ENCODE data around the gene SLC29A1. TPM values are rescaled to one million over a fixed set of nuclear protein-coding genes. Genes with fewer than 3 reads are reported as not detected.

The SLC29A1 gene
- total and polyA plus RNA-seq, 2 donors (not counting 1 experiment from before 2014, with no cell fraction given) = 6.0 to 7.3 TPM

DNA sequence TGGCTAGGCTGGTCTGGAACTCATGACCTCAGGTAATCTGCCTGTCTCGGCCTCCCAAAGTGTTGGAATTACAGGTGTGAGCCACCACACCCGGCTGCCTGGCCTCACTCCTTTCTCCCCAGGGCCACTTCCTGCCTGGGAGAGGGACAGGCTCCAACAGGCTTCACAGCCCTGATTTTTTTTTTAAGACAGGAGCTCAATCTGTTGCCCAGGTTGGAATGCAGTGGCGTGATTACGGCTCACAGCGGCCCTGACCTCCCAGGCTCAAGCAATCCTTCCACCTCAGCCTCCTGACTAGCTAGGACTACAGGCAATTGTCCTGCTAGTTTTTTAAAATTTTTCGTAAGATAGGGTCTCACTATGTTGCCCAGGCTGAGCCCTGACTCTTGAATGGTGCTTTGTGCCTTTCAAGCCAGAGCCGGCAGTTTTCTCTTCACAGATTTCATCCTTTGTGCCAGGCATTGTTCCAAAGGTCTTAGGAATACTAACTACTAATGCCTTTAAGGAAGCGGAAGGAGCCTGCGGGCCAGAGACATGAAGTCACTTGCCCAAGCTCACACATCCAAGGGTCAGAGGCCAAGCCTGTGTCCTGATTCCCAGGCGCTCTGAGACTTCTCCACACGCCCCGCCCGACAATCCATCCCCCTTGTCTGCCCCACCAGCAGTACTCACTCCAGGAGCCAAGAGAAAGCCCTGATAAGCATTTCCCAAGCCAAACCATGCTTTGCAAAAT is 45.5 kb upstream of the SLC29A1 start:
- Mint-ChIP-seq H3K27me3 (peaks cover under 1% of the 10 kb centered on the region), H3K4me1 (peaks cover 14% of the 10 kb centered on the region), H3K27ac (no peak overlapping the region), H3K9me3 (ENCODE audit: insufficient read depth) (no peaks in the 10 kb centered on the region), H3K4me3 (no peak overlapping the region)
- intact Hi-C loops (cut with micrococcal nuclease) = no loop called here
- no peak overlapping the region for H3K4me3 ChIP-seq (ENCODE audit: control extremely low read depth in 1 of 5, extremely low read depth in 1 of 5, insufficient read depth in 1 of 5, low read depth in 2 of 5, low read length in 4 of 5)
- H3K27me3 ChIP-seq (replicated peaks in 1 of 4; ENCODE audit: control extremely low read depth in 1 of 4, control insufficient read depth in 3 of 4, insufficient read depth in 4 of 4, low read length in 3 of 4) = peaks cover 0 to 13% (median under 1%) of the 10 kb centered on the region in 4 experiments
- peaks cover 0 to 3% (median 0%) of the 10 kb centered on the region in 3 donors for H3K9me3 ChIP-seq (ENCODE audit: control extremely low read depth in 1 of 3, control insufficient read depth in 2 of 3, insufficient read depth in 1 of 3, low read length in 2 of 3)
- ChIA-PET CTCF (interaction anchor here (1.6 to 2.8 kb wide), 3 partner anchors 9 to 155 kb away, joined by 4 to 13 read pairs (median 7); no protein-coding TSS in a partner anchor), POLR2A (interaction anchor here (1.3 kb wide), 1 partner anchor 86 kb away, joined by 3 read pairs; no protein-coding TSS in a partner anchor)
- H3K36me3 ChIP-seq (replicated peaks in 1 of 2; ENCODE audit: control extremely low read depth in 1 of 2, control insufficient read depth in 1 of 2, extremely low read depth in 1 of 2, insufficient read depth in 2 of 2, low read length in 1 of 2) = no peaks in the 10 kb centered on the region
- H3K9ac ChIP-seq (ENCODE audit: low read length) = no peak overlapping the region
- no peak overlapping the region for H2AFZ ChIP-seq (ENCODE audit: insufficient read depth, low read depth, low read length, poor library complexity, severe bottlenecking)
- 90% methylated on average over 13 of the region's 13 CpGs for WGBS (ENCODE audit: insufficient coverage)
- no peak overlapping the region for H3K4me2 ChIP-seq (replicated peaks; ENCODE audit: low read depth, low read length, poor library complexity, severe bottlenecking)
- H3K4me1 ChIP-seq (ENCODE audit: control insufficient read depth in 2 of 2, insufficient read depth in 2 of 2, low read length in 2 of 2) = peaks cover 10 to 15% of the 10 kb centered on the region in 2 donors
- H4K20me1 ChIP-seq (ENCODE audit: control insufficient read depth, insufficient read depth, low read length, poor library complexity, severe bottlenecking) = no peaks in the 10 kb centered on the region
- no peak for TF ChIP-seq EZH2 (IDR thresholded peaks at IDR 0.05; ENCODE audit: borderline replicate concordance, insufficient read depth, low read depth, low read length, poor library complexity, severe bottlenecking)
- TF ChIP-seq, protein P1, sequence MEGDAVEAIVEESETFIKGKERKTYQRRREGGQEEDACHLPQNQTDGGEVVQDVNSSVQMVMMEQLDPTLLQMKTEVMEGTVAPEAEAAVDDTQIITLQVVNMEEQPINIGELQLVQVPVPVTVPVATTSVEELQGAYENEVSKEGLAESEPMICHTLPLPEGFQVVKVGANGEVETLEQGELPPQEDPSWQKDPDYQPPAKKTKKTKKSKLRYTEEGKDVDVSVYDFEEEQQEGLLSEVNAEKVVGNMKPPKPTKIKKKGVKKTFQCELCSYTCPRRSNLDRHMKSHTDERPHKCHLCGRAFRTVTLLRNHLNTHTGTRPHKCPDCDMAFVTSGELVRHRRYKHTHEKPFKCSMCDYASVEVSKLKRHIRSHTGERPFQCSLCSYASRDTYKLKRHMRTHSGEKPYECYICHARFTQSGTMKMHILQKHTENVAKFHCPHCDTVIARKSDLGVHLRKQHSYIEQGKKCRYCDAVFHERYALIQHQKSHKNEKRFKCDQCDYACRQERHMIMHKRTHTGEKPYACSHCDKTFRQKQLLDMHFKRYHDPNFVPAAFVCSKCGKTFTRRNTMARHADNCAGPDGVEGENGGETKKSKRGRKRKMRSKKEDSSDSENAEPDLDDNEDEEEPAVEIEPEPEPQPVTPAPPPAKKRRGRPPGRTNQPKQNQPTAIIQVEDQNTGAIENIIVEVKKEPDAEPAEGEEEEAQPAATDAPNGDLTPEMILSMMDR (IDR thresholded peaks at IDR 0.05) = no peak
- DNase-seq = no peak
- no peak for ATAC-seq (ENCODE audit: low read depth)
- no peak overlapping the region for H3K27ac ChIP-seq (ENCODE audit: low read length in 2 of 2)
- no peaks in the 10 kb centered on the region for H3K79me2 ChIP-seq (ENCODE audit: control insufficient read depth, insufficient read depth, low read length)

DNA sequence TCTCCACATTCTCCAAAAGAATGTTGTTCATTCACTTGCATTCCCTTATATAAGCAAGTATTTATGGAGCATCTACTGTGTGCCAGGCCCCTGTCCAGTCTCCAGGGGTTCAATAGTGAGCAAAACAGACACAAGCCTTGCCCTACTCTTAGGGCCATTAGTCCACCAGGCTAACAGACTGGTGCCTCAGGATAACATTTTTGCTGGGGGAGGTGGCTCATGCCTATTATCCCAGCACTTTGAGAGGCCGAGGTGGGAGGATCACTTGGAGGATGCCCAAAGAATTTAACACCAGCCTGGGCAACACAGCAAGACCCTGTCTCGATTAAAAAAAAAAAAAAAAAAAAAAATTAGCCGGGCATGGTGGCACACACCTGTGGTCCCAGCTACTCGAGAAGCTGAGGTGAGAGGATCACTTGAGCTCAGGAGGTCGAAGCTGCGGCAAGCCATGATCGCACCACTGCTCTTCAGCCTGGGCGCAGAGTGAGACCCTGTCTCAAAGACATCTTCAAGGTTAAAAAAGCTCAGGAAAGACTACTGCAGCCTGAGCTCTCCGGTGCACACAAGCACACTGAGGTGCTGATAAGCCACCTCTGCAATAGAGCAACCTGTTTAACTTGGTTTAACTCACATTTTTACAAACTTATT is 44.8 kb upstream of the SLC29A1 start:
- CTCF ChIA-PET = interaction anchor here (0.6 to 2.0 kb wide), 2 partner anchors 10 to 167 kb away, joined by 4 to 7 read pairs; no protein-coding TSS in a partner anchor
- Histone ChIP-seq H3K4me3 (ENCODE audit: control extremely low read depth in 1 of 5, extremely low read depth in 1 of 5, insufficient read depth in 1 of 5, low read depth in 2 of 5, low read length in 4 of 5) (no peak overlapping the region), H3K4me2 (replicated peaks; ENCODE audit: low read depth, low read length, poor library complexity, severe bottlenecking) (no peak overlapping the region), H4K20me1 (ENCODE audit: control insufficient read depth, insufficient read depth, low read length, poor library complexity, severe bottlenecking) (no peaks in the 10 kb centered on the region), H3K27ac (ENCODE audit: low read length in 2 of 2) (no peak overlapping the region), H3K36me3 (replicated peaks in 1 of 2; ENCODE audit: control extremely low read depth in 1 of 2, control insufficient read depth in 1 of 2, extremely low read depth in 1 of 2, insufficient read depth in 2 of 2, low read length in 1 of 2) (no peaks in the 10 kb centered on the region), H3K27me3 (replicated peaks in 1 of 4; ENCODE audit: control extremely low read depth in 1 of 4, control insufficient read depth in 3 of 4, insufficient read depth in 4 of 4, low read length in 3 of 4) (peaks cover 0 to 13% (median under 1%) of the 10 kb centered on the region in 4 experiments), H3K4me1 (ENCODE audit: control insufficient read depth in 2 of 2, insufficient read depth in 2 of 2, low read length in 2 of 2) (peaks cover 10 to 13% of the 10 kb centered on the region in 2 donors), H3K9ac (ENCODE audit: low read length) (no peak overlapping the region), H2AFZ (ENCODE audit: insufficient read depth, low read depth, low read length, poor library complexity, severe bottlenecking) (no peak overlapping the region), H3K79me2 (ENCODE audit: control insufficient read depth, insufficient read depth, low read length) (no peaks in the 10 kb centered on the region), H3K9me3 (ENCODE audit: control extremely low read depth in 1 of 3, control insufficient read depth in 2 of 3, insufficient read depth in 1 of 3, low read length in 2 of 3) (peaks cover 0 to 3% (median 0%) of the 10 kb centered on the region in 3 donors)
- H3K27me3 Mint-ChIP-seq = no peaks in the 10 kb centered on the region
- no peak overlapping the region for H3K27ac Mint-ChIP-seq
- H3K9me3 Mint-ChIP-seq (ENCODE audit: insufficient read depth) = no peaks in the 10 kb centered on the region
- H3K4me1 Mint-ChIP-seq = peaks cover 14% of the 10 kb centered on the region
- POLR2A ChIA-PET = no interaction called here
- no peak for DNase-seq
- no peak overlapping the region for H3K4me3 Mint-ChIP-seq
- no peak for ATAC-seq (ENCODE audit: low read depth)
- TF ChIP-seq EZH2 (IDR thresholded peaks at IDR 0.05; ENCODE audit: borderline replicate concordance, insufficient read depth, low read depth, low read length, poor library complexity, severe bottlenecking) = no peak
- TF ChIP-seq, protein P1 (IDR thresholded peaks at IDR 0.05) = no peak
- intact Hi-C loops (cut with micrococcal nuclease) = no loop called here
- WGBS (ENCODE audit: insufficient coverage) = 91% methylated on average over 8 of the region's 9 CpGs
